ENCODE measurements around the gene CENPVL2. TPM values are rescaled to one million over a fixed set of nuclear protein-coding genes. Genes with fewer than 3 reads are reported as not detected.
"Not testable (repeated sequence)": the region's sequence is repeated elsewhere in the genome, so short reads cannot be mapped to it uniquely, and the experiment has no call there.

The CENPVL2 gene
- total and polyA plus RNA-seq, 8 donors: not detected

DNA sequence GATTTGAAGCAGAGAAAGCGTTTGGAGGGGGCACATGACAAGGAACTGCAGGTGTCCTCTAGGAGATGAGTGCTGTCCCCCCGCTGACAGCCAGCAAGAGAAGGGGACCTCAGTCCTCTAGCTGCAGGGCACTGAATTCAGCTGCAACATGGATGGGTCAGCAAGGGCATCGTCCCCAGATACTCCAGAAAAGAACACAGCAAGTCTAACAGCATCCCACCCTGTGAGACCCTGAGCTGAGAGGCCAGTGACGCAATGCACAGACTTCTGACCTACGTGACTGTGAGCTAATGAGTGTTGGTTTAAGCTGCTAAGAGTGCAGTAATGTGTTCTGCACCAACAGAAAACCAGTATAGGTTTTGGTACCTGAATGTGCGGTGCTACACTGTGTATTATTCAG, 11.6 kb upstream of the CENPVL2 start:
- Histone ChIP-seq H3K9me3 (no peaks in the 10 kb centered on the region), H3K27me3 (peaks cover 0 to 9% (median 0%) of the 10 kb centered on the region in 3 donors), H3K27ac (no peak overlapping the region), H3K4me1 (no peaks in the 10 kb centered on the region), H3K36me3 (no peaks in the 10 kb centered on the region), H3K4me3 (no peak overlapping the region)
- intact Hi-C loops (cut with DNase I; ENCODE audit: low total_unique reads): no loop called here
- TF ChIP-seq POLR2A (IDR thresholded peaks at IDR 0.05) (no peak), EP300 (IDR thresholded peaks at IDR 0.05) (no peak), POLR2AphosphoS5 (IDR thresholded peaks at IDR 0.05) (no peak)
- no peak for DNase-seq
- 58 to 82% (median 68%) methylated on average over 5 to 6 of the region's 6 CpGs for WGBS, 5 donors

DNA sequence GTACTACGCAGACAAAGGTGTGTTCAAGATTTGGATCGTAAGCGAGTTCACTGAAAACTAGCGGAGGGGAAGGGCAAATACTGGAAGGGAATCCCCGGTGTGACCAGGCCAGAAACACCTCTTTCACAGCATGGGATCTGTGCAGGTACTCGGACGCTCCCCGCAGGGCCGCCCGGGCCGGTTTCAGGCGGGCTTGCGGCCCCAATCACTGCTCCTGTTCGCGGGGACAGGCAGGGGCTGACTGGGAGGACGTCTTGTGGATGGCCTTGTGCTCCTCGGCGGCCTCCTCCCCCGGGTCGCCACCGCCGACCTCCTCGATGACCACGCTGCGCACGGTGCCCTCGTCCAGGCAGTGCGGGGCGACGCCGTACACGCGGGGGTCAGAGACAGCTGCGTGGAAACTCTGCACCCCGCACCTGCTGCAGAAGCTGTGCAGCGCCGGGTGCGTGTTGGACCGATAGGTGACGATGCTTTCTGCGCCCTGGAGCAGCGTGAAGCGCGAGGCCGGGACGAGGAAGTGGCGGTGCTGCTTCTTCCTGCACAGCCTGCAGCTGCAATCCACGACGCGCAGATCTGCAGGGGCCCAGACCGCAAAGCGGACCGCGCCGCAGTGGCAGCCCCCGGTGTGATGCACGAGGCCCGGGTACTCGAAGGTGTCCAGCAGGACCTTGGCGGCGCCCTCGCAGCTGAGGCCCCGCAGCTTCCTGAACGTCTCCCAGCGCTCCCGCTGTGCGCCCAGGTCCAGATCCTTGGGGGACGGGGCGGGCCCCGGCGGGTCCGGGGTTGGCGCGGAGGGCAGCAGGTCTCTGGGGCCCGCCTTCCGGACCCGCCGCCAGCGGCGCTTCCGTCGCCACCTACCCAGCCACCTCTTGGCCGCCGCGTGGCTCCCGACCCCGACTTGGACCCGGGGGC, 567 bp downstream of the CENPVL2 start:
- H3K4me3 ChIP-seq; DNase-seq; H3K9me3 ChIP-seq; H3K36me3 ChIP-seq; H3K27ac ChIP-seq; H3K27me3 ChIP-seq; H3K4me1 ChIP-seq; intact Hi-C loops (cut with DNase I; ENCODE audit: low total_unique reads): not testable (repeated sequence)
- no CpG with 5 or more reads among the region's 88 CpGs for WGBS, 5 donors

DNA sequence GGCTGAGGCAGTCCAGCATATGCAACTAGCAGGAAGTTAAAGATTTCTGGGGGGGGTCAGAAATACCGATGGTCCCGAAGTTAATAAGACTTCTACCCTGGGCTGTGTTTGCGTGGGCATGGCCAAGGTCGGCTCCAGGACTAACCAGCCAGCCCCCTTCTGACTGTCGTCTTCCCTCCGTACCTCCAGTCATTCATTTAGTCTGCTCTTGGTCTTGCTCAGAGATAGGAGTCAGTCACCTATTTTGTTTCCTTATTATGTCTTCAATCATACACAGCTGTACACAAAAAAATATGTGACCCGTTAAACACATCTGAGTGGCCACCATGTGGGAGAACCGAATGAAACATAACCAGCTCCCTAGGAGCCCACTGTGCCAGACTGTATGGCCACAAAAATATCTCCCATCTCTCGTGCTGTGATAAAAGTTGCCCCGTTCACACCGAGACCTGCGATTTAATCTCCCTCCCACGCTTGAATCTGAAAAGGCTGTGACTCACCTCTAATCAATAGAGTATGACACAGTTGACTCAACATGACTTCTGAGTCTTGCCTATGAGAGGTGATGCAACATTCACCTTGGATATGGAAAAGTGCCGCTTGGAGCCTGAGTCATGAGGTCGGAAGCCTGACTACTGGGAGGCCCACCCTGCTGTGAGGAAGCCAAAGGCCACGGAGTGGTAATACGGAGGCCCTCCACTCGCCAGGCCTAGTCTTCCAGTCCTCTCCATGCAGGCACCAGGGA, 2.8 kb downstream of the CENPVL2 start:
- H3K27me3 ChIP-seq; DNase-seq; intact Hi-C loops (cut with DNase I; ENCODE audit: low total_unique reads); H3K4me1 ChIP-seq; H3K4me3 ChIP-seq; H3K9me3 ChIP-seq; H3K36me3 ChIP-seq; H3K27ac ChIP-seq: not testable (repeated sequence)
- WGBS, 5 donors: no CpG with 5 or more reads among the region's 18 CpGs

DNA sequence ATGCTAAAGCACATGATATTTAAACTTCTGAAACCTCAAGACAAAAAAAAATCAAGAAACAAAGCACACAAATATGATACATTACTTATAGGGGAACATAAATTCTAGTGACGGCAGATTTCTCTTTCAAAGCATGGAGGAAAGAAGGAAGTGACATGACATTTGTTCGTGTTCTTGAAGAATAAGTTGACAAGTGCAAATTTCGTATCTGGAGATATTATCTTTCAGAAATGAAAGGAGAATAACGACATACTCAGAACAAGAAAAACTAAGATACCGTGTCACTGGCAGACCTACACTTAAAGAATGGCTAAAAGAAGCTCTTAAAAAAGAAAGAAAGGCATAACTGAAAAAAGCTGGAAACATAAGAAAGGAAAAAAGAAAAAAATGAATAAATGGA, 16.6 kb downstream of the CENPVL2 start:
- WGBS, 5 donors: 56 to 65% (median 62%) methylated on average over 5 of the region's 5 CpGs
- intact Hi-C loops (cut with DNase I; ENCODE audit: low total_unique reads): no loop called here
- TF ChIP-seq, protein P1, sequence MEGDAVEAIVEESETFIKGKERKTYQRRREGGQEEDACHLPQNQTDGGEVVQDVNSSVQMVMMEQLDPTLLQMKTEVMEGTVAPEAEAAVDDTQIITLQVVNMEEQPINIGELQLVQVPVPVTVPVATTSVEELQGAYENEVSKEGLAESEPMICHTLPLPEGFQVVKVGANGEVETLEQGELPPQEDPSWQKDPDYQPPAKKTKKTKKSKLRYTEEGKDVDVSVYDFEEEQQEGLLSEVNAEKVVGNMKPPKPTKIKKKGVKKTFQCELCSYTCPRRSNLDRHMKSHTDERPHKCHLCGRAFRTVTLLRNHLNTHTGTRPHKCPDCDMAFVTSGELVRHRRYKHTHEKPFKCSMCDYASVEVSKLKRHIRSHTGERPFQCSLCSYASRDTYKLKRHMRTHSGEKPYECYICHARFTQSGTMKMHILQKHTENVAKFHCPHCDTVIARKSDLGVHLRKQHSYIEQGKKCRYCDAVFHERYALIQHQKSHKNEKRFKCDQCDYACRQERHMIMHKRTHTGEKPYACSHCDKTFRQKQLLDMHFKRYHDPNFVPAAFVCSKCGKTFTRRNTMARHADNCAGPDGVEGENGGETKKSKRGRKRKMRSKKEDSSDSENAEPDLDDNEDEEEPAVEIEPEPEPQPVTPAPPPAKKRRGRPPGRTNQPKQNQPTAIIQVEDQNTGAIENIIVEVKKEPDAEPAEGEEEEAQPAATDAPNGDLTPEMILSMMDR (IDR thresholded peaks at IDR 0.05): no peak
- TF ChIP-seq POLR2AphosphoS5 (IDR thresholded peaks at IDR 0.05) (no peak), EP300 (IDR thresholded peaks at IDR 0.05) (no peak)

DNA sequence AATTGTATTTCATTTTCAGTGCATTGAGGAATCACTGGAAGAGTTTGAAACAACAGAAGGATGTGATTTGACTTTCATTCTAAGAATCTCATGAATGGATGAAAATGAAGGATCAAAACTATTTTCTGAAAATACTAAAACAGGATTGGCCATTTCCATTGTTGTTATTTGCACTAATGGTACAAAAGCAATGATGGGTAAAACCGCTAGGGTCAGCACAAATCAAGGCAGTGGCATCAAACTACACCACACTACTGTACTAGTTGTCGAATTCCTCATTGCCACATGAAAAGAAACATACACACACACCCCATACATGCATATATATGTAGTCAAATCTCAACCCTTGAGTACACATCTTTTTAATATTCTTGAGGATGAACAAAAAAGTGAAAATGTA, 39.3 kb downstream of the CENPVL2 start:
- no peak overlapping the region for H3K27ac ChIP-seq
- 41 to 77% (median 71%) methylated on average over 2 of the region's 2 CpGs for WGBS, 5 donors
- TF ChIP-seq EP300 (IDR thresholded peaks at IDR 0.05) (no peak), POLR2AphosphoS5 (IDR thresholded peaks at IDR 0.05) (no peak), POLR2A (IDR thresholded peaks at IDR 0.05) (no peak)
- TF ChIP-seq, protein P1 (IDR thresholded peaks at IDR 0.05): no peak
- no peaks in the 10 kb centered on the region for H3K36me3 ChIP-seq
- DNase-seq: no peak
- H3K4me1 ChIP-seq: no peaks in the 10 kb centered on the region
- no peak overlapping the region for H3K4me3 ChIP-seq
- H3K27me3 ChIP-seq: peaks cover 0 to under 1% (median 0%) of the 10 kb centered on the region in 3 donors
- H3K9me3 ChIP-seq: no peaks in the 10 kb centered on the region
- intact Hi-C loops (cut with DNase I; ENCODE audit: low total_unique reads): no loop called here

More for the DNA sequence above, 16.6 kb downstream of the CENPVL2 start:
- no peaks in the 10 kb centered on the region for H3K9me3 ChIP-seq
- no peaks in the 10 kb centered on the region for H3K36me3 ChIP-seq
- no peak for DNase-seq
- H3K4me1 ChIP-seq: no peaks in the 10 kb centered on the region
- H3K27ac ChIP-seq: no peak overlapping the region
- H3K27me3 ChIP-seq: no peaks in the 10 kb centered on the region
- H3K4me3 ChIP-seq: no peak overlapping the region

Measured in stomach (tissue), 9 donors.